ENCODE data around the gene CD300LF. TPM values are rescaled to one million over a fixed set of nuclear protein-coding genes. Genes with fewer than 3 reads are reported as not detected.

CD300LF gene
- total RNA-seq, 1 donor from 2014 or later, result not detected

DNA sequence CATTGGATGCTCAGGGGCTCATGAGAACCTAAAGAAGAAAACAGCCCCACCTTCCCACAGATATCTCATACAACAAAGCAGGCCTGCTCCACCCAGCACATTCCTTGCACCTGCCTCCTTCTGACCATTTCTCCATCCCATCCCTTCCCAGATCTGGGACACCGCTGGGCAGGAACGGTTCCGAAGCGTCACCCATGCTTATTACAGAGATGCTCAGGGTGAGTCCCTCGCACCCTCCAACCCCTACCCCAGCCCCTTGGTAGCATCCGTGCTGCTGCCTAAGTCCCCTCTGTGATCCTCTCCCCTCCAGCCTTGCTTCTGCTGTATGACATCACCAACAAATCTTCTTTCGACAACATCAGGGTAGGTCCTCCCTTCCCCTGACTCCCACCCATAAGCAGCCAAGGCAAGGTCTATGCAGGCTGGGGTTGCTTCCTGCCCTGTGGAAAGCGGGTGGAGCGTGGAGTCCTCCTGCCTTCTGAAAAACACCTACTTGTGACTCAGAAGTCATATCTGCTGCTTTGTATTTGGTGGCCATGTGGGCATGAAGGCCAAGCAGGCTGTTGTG, 30.3 kb upstream of the CD300LF start:
- DNase-seq (ENCODE audit: low spot score in 2 of 2, unreplicated experiment in 2 of 2), result no peak
- H3K9me3 Mint-ChIP-seq, result no peaks in the 10 kb centered on the region
- no peak overlapping the region for H3K4me3 Mint-ChIP-seq
- TF ChIP-seq, protein P1, sequence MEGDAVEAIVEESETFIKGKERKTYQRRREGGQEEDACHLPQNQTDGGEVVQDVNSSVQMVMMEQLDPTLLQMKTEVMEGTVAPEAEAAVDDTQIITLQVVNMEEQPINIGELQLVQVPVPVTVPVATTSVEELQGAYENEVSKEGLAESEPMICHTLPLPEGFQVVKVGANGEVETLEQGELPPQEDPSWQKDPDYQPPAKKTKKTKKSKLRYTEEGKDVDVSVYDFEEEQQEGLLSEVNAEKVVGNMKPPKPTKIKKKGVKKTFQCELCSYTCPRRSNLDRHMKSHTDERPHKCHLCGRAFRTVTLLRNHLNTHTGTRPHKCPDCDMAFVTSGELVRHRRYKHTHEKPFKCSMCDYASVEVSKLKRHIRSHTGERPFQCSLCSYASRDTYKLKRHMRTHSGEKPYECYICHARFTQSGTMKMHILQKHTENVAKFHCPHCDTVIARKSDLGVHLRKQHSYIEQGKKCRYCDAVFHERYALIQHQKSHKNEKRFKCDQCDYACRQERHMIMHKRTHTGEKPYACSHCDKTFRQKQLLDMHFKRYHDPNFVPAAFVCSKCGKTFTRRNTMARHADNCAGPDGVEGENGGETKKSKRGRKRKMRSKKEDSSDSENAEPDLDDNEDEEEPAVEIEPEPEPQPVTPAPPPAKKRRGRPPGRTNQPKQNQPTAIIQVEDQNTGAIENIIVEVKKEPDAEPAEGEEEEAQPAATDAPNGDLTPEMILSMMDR (IDR thresholded peaks at IDR 0.05; ENCODE audit: unreplicated experiment), result no peak
- H3K4me1 Mint-ChIP-seq, result peaks cover 22% of the 10 kb centered on the region
- no peak overlapping the region for H3K27ac Mint-ChIP-seq
- peaks cover 26% of the 10 kb centered on the region for H3K27me3 Mint-ChIP-seq (ENCODE audit: low read depth)
- H3K36me3 Mint-ChIP-seq, result no peaks in the 10 kb centered on the region

DNA sequence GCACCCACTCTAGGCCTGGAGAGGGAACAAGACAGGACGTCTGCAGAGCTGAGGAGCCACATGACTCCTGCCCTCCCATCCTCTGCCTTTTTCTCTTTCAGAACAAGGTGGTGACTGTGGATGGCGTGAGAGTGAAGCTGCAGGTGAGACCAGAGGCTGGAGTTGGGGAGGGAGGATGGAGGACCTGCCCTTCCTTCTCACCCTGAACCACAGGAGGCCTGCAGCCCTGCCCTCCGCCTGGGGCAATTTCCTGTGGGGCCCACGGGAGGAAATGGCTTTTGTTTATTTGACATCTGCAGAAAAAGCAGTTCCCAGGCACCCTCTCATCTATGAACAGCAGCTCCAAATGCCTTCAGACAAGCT, 29.4 kb upstream of the CD300LF start:
- no peak for DNase-seq (ENCODE audit: low spot score in 2 of 2, unreplicated experiment in 2 of 2)
- H3K27me3 Mint-ChIP-seq (ENCODE audit: low read depth), result peaks cover 35% of the 10 kb centered on the region
- H3K4me1 Mint-ChIP-seq, result peaks cover 23% of the 10 kb centered on the region
- H3K36me3 Mint-ChIP-seq, result no peaks in the 10 kb centered on the region
- no peak overlapping the region for H3K27ac Mint-ChIP-seq
- TF ChIP-seq, protein P1 (IDR thresholded peaks at IDR 0.05; ENCODE audit: unreplicated experiment), result no peak
- H3K9me3 Mint-ChIP-seq, result no peaks in the 10 kb centered on the region
- H3K4me3 Mint-ChIP-seq, result no peak overlapping the region

DNA sequence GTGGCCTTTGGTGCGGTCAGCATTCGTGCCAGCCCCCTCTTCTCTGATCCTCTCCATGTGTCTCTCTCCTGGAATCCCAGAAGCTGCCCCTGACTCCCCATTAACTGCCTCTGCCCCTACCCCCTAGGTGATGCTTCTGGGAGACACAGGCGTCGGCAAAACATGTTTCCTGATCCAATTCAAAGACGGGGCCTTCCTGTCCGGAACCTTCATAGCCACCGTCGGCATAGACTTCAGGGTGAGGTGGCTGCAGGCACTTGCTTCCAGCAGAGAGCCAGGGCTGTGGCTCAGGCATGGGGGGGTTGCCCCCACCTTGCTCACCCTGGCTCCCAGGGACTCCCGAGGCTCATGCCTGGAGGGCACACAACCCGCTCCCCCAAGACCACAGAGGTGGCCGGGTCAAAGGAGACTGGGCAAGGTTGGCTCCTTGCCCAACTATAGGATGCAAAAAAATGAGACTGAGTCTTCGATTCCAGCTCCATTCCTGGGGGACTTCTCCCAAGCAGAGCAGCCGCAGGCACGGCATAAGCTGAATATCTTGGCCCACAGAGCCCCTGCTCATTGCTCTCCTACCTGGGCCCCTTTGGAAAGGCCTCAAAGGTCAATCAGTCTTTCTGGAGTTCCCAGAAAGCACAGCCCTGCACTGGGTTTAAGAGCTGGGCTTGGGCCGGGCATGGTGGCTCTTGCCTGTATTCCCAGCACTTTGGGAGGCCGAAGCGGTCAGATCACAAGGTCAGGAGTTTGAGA, 28.1 kb upstream of the CD300LF start:
- no peak overlapping the region for H3K27ac Mint-ChIP-seq
- H3K4me3 Mint-ChIP-seq, result no peak overlapping the region
- H3K27me3 Mint-ChIP-seq (ENCODE audit: low read depth), result peaks cover 37% of the 10 kb centered on the region
- TF ChIP-seq, protein P1 (IDR thresholded peaks at IDR 0.05; ENCODE audit: unreplicated experiment), result no peak
- peaks cover 19% of the 10 kb centered on the region for H3K4me1 Mint-ChIP-seq
- no peaks in the 10 kb centered on the region for H3K9me3 Mint-ChIP-seq
- H3K36me3 Mint-ChIP-seq, result no peaks in the 10 kb centered on the region
- DNase-seq (ENCODE audit: low spot score in 2 of 2, unreplicated experiment in 2 of 2), result no peak

DNA sequence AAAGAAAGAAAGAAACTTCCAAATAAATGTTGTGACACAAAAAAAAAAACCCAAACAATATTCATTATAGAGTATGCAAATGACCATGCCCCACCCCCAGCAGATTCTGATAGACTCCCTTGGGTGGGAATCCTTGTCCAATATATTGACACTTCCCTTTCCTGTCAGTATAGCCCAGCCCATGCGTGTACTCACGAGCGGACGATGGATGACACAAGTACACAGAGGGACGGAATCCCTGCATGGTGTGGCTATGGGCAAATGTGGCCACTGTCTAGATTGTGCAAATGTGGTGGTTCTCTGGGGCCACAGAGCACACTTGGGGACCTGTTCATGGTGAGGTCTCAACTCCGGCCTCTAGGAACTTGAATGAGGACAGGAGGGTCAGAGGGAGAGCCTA, 27.4 kb upstream of the CD300LF start:
- TF ChIP-seq, protein P1 (IDR thresholded peaks at IDR 0.05; ENCODE audit: unreplicated experiment), result no peak
- no peaks in the 10 kb centered on the region for H3K36me3 Mint-ChIP-seq
- no peaks in the 10 kb centered on the region for H3K9me3 Mint-ChIP-seq
- DNase-seq (ENCODE audit: low spot score in 2 of 2, unreplicated experiment in 2 of 2), result no peak
- H3K4me3 Mint-ChIP-seq, result no peak overlapping the region
- peaks cover 37% of the 10 kb centered on the region for H3K27me3 Mint-ChIP-seq (ENCODE audit: low read depth)
- peaks cover 19% of the 10 kb centered on the region for H3K4me1 Mint-ChIP-seq
- H3K27ac Mint-ChIP-seq, result no peak overlapping the region

DNA sequence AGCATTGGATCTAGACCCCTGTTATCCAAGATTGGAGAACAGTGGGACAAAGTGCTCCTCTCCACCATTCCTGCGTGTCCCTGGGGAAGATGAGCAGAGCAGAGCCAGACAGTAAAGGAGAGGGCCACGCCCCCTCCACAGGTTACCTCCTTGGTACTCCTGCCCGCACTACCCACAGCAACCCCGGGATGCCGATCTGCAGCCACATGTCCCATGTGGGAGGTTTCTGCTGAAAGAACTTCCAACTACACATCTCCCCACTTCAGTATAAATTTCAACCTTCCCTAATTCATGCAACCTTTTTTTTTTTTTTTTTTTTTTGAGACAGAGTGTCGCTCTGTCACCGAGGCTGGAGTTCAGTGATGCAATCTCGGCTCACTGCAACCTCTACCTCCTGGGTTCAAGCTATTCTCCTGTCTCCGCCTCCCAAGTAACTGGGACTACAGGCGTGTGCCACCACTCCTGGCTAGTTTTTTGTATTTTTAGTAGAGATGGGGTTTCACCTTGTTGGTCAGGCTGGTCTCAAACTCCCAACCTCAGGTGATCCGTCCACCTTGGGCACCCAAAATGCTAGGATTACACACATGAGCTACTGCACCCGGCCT, 26.6 kb upstream of the CD300LF start:
- TF ChIP-seq, protein P1 (IDR thresholded peaks at IDR 0.05; ENCODE audit: unreplicated experiment), result no peak
- Mint-ChIP-seq H3K9me3 (no peaks in the 10 kb centered on the region), H3K36me3 (no peaks in the 10 kb centered on the region), H3K4me3 (no peak overlapping the region), H3K27me3 (ENCODE audit: low read depth) (peaks cover 37% of the 10 kb centered on the region), H3K4me1 (peaks cover 15% of the 10 kb centered on the region), H3K27ac (no peak overlapping the region)
- DNase-seq (ENCODE audit: low spot score in 2 of 2, unreplicated experiment in 2 of 2), result no peak

All from mesothelial cell of epicardium (in vitro differentiated cells).